ENCODE results near the gene TBC1D14. TPM values are rescaled to one million over a fixed set of nuclear protein-coding genes. Genes with fewer than 3 reads are reported as not detected.

Gene TBC1D14
- total and polyA plus RNA-seq, 2 of the 8 experiments (the other 6 are each of a cell fraction or from before 2014, with no cell fraction given) = 45.6 to 48.2 TPM

DNA sequence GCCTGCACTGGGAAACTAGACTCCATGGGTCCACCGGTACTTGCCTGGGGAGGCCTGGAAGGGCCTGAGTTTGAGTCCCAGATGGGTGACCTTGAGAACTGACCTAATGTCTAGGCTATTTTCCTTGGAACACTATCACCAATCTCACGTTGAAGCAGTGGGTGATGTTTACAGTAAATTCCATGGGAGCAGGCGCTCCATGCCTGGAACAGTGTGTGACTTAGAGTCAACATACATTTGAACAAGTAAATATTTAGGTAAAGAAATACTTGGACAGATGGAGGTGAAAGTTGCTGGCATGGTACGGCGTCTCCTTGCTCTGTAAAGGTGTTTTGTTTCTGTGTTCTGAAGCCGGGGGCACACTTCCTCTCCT is 47.5 kb downstream of the TBC1D14 start:
- Histone ChIP-seq H4K8ac (ENCODE audit: extremely low read depth, insufficient read depth, low read length) (no peak overlapping the region), H3K4ac (replicated peaks; ENCODE audit: insufficient read length, low read depth, low read length) (no peak overlapping the region), H3K9ac (replicated peaks in 1 of 4; ENCODE audit: extremely low read depth in 1 of 4, low read depth in 3 of 4, low read length in 3 of 4) (no peak overlapping the region), H2BK12ac (ENCODE audit: low read depth, low read length) (no peak overlapping the region), H4K20me1 (replicated peaks in 1 of 2; ENCODE audit: control insufficient read depth in 1 of 2, insufficient read depth in 2 of 2, low read length in 2 of 2) (peaks cover 0 to 4% of the 10 kb centered on the region in 2 experiments), H3K56ac (replicated peaks; ENCODE audit: insufficient read length, low read depth, low read length) (no peak overlapping the region), H3K4me2 (ENCODE audit: insufficient read depth in 1 of 2, low read depth in 2 of 2, low read length in 2 of 2) (no peak overlapping the region), H2AK5ac (ENCODE audit: low read depth, low read length) (no peak overlapping the region), H3K18ac (ENCODE audit: extremely low read depth, low read length) (no peak overlapping the region), H3K14ac (ENCODE audit: insufficient read length) (no peak overlapping the region), H3K27me3 (replicated peaks in 1 of 4; ENCODE audit: control insufficient read depth in 3 of 4, extremely low read depth in 1 of 4, insufficient read depth in 3 of 4, low read length in 3 of 4) (no peaks in the 10 kb centered on the region), H3K27ac (ENCODE audit: low read depth, low read length) (no peak overlapping the region), H3K23me2 (ENCODE audit: low read depth, low read length) (no peaks in the 10 kb centered on the region; the same call in 1 of the 2 replicates), H4K5ac (ENCODE audit: insufficient read length, low read depth, low read length) (no peak overlapping the region), H3K4me3 (ENCODE audit: extremely low read depth in 1 of 4, insufficient read depth in 2 of 4, low read depth in 3 of 4, low read length in 4 of 4) (no peak overlapping the region), H3K23ac (ENCODE audit: insufficient read length) (no peak overlapping the region), H4K91ac (replicated peaks; ENCODE audit: insufficient read length, low read length) (no peak overlapping the region), H2AFZ (ENCODE audit: low read length) (no peak overlapping the region), H3K79me2 (ENCODE audit: control insufficient read depth in 1 of 2, insufficient read depth in 2 of 2, low read length in 2 of 2) (peaks cover 0 to 57% of the 10 kb centered on the region in 2 experiments; a peak in 2 of 4 replicates), H3K9me3 (ENCODE audit: insufficient read depth in 2 of 2, low read depth in 1 of 2, low read length in 1 of 2) (no peaks in the 10 kb centered on the region), H2BK20ac (ENCODE audit: low read length) (no peak overlapping the region), H3K79me1 (ENCODE audit: low read depth, low read length) (peaks cover 17% of the 10 kb centered on the region), H2BK5ac (ENCODE audit: low read depth, low read length) (no peak overlapping the region; the same call in 1 of the 2 replicates), H3K36me3 (ENCODE audit: control insufficient read depth in 2 of 4, insufficient read depth in 4 of 4, low read length in 3 of 4) (no peaks in the 10 kb centered on the region), H2BK120ac (replicated peaks; ENCODE audit: low read depth, low read length) (no peak overlapping the region), H2BK15ac (ENCODE audit: low read length) (no peak overlapping the region), H3K4me1 (replicated peaks in 1 of 4; ENCODE audit: control insufficient read depth in 3 of 4, insufficient read depth in 4 of 4, low read length in 3 of 4) (peaks cover 0 to 31% (median 24%) of the 10 kb centered on the region in 4 experiments; a peak in 6 of 7 replicates)
- FAIRE-seq (no peak), DNase-seq (ENCODE audit: low read depth in 1 of 2, low spot score in 2 of 2) (no peak)
- ChIA-PET POLR2A (ENCODE audit: partially characterized antibody) (no interaction called here), CTCF (ENCODE audit: partially characterized antibody) (interaction anchor here (0.8 to 2.6 kb wide), 4 partner anchors 10 to 40 kb away, joined by 3 to 17 read pairs (median 4); no protein-coding TSS in a partner anchor)
- 91% methylated on average over 6 of the region's 6 CpGs; no CpG with 5 or more reads in 1 of the 2 experiments for WGBS, 2 experiments (ENCODE audit: extremely low coverage in 1 of 2, insufficient coverage in 1 of 2, insufficient read length in 1 of 2, insufficient replicate concordance in 2 of 2, low coverage in 1 of 2, low lambda C conversion rate in 2 of 2, missing lambda C conversion rate in 1 of 2)
- TF ChIP-seq POLR2AphosphoS5 (IDR thresholded peaks at IDR 0.05; ENCODE audit: low read depth, low read length) (no peak), SIX5 (IDR thresholded peaks at IDR 0.05; ENCODE audit: low read depth, low read length) (no peak), KDM4A (IDR thresholded peaks at IDR 0.05; ENCODE audit: low read depth, low read length, severe bottlenecking) (no peak)
